Neural progenitor cell (in vitro differentiated cells): ENCODE results near the gene POLG2.

Source experiments
- EZH2phosphoT487 ChIP-seq: fragments of 200-600 bp; sonication (generic); IDR thresholded peaks from 2 replicates; pipeline ENCODE4 v1.6.1; 2017; ENCODE audit warnings: antibody characterized with exemption
- TF ChIP-seq, protein P1 (sequence below): fragments of 200-600 bp; sonication (generic); IDR thresholded peaks from 2 replicates; pipeline ENCODE4 v1.5.1; 2017; ENCODE audit warnings: antibody characterized with exemption, mild to moderate bottlenecking

DNA sequence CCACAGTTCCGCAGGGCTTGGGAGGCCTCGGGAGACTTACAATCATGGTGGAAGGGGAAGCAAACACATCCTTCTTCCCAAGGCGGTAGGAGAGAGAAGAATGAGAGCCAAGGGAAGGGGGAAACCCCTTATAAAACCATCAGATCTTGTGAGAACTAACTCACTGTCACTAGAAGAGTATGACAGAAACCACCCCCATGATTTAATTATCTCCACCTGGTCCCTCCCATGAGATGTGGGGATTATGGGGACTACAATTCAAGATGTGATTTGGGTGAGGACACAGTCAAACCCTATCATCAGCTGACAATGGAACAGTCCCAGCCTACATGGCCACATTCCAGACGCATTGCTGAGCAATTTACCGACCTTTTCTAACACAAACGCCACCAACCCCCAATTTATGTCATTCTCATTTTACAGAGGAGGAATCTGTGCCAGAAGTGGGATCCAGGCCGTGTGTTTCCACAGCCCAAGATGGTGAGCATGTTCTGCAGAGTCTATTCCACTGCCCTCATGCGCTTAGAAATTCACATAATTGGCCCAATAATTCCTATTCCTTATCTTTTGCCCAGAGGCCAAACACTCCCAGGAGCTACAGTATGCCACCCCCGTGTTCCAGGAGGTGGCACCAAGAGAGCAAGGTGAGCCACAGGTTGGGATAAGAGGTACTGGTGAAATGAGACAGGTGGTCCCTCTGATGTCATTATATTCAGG, 30.7 kb downstream of the POLG2 start:
- TF ChIP-seq, protein P1, sequence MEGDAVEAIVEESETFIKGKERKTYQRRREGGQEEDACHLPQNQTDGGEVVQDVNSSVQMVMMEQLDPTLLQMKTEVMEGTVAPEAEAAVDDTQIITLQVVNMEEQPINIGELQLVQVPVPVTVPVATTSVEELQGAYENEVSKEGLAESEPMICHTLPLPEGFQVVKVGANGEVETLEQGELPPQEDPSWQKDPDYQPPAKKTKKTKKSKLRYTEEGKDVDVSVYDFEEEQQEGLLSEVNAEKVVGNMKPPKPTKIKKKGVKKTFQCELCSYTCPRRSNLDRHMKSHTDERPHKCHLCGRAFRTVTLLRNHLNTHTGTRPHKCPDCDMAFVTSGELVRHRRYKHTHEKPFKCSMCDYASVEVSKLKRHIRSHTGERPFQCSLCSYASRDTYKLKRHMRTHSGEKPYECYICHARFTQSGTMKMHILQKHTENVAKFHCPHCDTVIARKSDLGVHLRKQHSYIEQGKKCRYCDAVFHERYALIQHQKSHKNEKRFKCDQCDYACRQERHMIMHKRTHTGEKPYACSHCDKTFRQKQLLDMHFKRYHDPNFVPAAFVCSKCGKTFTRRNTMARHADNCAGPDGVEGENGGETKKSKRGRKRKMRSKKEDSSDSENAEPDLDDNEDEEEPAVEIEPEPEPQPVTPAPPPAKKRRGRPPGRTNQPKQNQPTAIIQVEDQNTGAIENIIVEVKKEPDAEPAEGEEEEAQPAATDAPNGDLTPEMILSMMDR, result no peak
- no peak for TF ChIP-seq EZH2phosphoT487
